ENCODE results near the gene DUSP2. TPM values are rescaled to one million over a fixed set of nuclear protein-coding genes. Genes with fewer than 3 reads are reported as not detected.

DUSP2 gene
- total RNA-seq, 1 donor = 0.86 TPM

DNA sequence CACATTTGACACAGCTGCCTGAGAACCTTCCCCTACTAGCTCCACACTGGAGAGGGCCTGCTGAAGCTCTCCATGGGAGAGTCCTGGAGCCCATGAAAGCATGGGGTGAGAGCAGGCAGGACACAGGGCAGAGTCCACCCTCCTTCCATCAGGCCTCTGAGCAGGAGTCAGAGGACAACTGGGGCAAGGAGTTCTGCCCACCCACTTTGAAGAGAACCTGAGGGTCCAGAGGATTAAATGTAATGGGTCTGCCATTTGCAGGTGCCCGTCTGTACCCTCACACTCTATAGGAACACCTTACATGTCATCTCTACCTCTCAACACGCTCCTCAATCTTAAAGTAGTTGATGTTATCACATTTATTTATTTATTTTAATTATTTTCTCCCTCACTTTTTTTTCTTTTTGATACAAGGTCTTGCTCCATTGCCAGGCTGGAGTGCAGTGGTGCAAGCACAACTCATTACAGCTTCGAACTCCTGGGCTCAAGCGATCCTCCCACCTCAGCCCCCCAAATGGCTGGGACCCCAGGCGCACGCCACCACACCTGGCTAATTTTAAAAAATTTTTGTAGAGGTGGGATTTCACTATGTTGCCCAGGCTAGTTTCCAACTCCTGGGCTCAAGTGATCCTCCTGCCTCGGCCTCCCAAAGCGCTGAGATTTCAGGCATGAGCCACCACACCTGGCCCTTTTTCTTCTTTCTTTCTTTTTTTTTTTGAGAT lies 39.1 kb downstream of the DUSP2 start:
- no peak overlapping the region for H3K4me3 ChIP-seq (ENCODE audit: low read depth, low read length)
- no peak for TF ChIP-seq CTCF (IDR thresholded peaks at IDR 0.05; ENCODE audit: insufficient read depth, low read depth, low read length)
- no peak for DNase-seq (ENCODE audit: low read depth)

- no peak for TF ChIP-seq CTCF (IDR thresholded peaks at IDR 0.05; ENCODE audit: insufficient read depth, low read depth, low read length)
- DNase-seq (ENCODE audit: low read depth) = no peak
- no peak overlapping the region for H3K4me3 ChIP-seq (ENCODE audit: low read depth, low read length)
These were observed 39.9 kb downstream of the DUSP2 start for GRCh38 chr2:96105152-96105915.

- no peak for DNase-seq (ENCODE audit: low read depth)
- no peak for TF ChIP-seq CTCF (IDR thresholded peaks at IDR 0.05; ENCODE audit: insufficient read depth, low read depth, low read length)
These were observed 40.8 kb downstream of the DUSP2 start for GRCh38 chr2:96104487-96104861.

GRCh38 chr2:96103761-96104486 lies 41.3 kb downstream of the DUSP2 start:
- no peak for DNase-seq (ENCODE audit: low read depth)
- no peak for TF ChIP-seq CTCF (IDR thresholded peaks at IDR 0.05; ENCODE audit: insufficient read depth, low read depth, low read length)
- H3K4me3 ChIP-seq (ENCODE audit: low read depth, low read length) = no peak overlapping the region

More at GRCh38 chr2:96104487-96104861, 40.8 kb downstream of the DUSP2 start:
- H3K4me3 ChIP-seq (ENCODE audit: low read depth, low read length) = no peak overlapping the region

DNA sequence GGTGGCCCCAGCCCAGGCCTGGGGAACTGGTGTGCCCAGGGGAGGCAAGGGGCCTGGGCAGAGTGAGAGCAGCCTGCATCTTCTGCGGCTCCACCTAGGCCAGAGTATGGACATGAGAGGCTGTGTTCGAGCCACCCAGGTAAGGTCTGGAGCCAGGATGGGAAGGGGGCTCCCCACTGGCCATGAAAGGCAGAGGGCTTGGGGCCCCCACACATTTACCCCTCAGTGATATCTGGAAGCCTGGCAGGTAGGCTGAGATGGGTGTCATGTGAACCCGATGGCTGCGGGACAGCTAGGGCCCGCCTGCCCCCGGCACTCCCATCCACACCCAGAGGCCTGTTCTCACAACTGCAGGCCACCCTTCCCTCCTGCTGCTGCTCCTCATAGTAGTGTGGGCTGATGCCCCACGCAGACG lies 42.0 kb downstream of the DUSP2 start:
- DNase-seq (ENCODE audit: low read depth) = no peak
- no peak overlapping the region for H3K4me3 ChIP-seq (ENCODE audit: low read depth, low read length)

More for the DNA sequence above, 42.0 kb downstream of the DUSP2 start:
- TF ChIP-seq CTCF (IDR thresholded peaks at IDR 0.05; ENCODE audit: insufficient read depth, low read depth, low read length) = no peak

All from fibroblast of villous mesenchyme (primary cell).